Dermis microvascular lymphatic vessel endothelial cell (primary cell): ENCODE data around the gene VAMP5. TPM values are rescaled to one million over a fixed set of nuclear protein-coding genes. Genes with fewer than 3 reads are reported as not detected.
A peak's percentile ranks its signal among the peaks of the same experiment; 100 is the strongest.
"Not testable (repeated sequence)": the region's sequence is repeated elsewhere in the genome, so short reads cannot be mapped to it uniquely, and the experiment has no call there.

Source experiments
- DNase-seq, 2 donors: peaks; one replicate each; pipeline versions ENCODE4 v3.0.0 to v3.0.0-alpha.2; 2010; ENCODE audit warnings: low read depth in 2 of 2
- total RNA-seq: library from RNA; depleted of rRNA; stranded (reverse); fragments of >200 nt; gene quantifications from 2 replicates; pipeline ENCODE4 v1.2.1, GENCODE V29; 2014

VAMP5 gene
- total RNA-seq, 1 donor from 2014 or later, result 89.2 TPM

- DNase-seq, result no peak
Measured at GRCh38 chr2:85600951-85601770, 16.9 kb downstream of the VAMP5 start.

GRCh38 chr2:85601771-85602475 lies 17.7 kb downstream of the VAMP5 start:
- DNase-seq, result peak in 1 of 2 donors; percentile 59

GRCh38 chr2:85602476-85603234 lies 18.4 kb downstream of the VAMP5 start, which contains the start of gene TMEM150A:
Gene TMEM150A, minus strand, starts transcription at chr2:85602698. Its CDS starts 750 bp downstream, at chr2:85601948.
- peak; percentile 64 to 89 for DNase-seq

GRCh38 chr2:85604133-85604444 lies 19.9 kb downstream of the VAMP5 start:
- DNase-seq, result not testable (repeated sequence)

- no peak for DNase-seq
Measured at GRCh38 chr2:85604568-85605339, 20.5 kb downstream of the VAMP5 start.

GRCh38 chr2:85605406-85606115 lies 21.3 kb downstream of the VAMP5 start:
- peak in 1 of 2 donors; percentile 68 for DNase-seq

- no peak for DNase-seq
Measured at GRCh38 chr2:85606116-85606455, 21.9 kb downstream of the VAMP5 start.

GRCh38 chr2:85607268-85608215 lies 23.3 kb downstream of the VAMP5 start:
- DNase-seq, result no peak

GRCh38 chr2:85611217-85611704 lies 27.0 kb downstream of the VAMP5 start:
- DNase-seq, result no peak

- DNase-seq, result peak; percentile 65 to 87
Measured at GRCh38 chr2:85611705-85612587, 27.7 kb downstream of the VAMP5 start, which contains the start of gene C2orf68. Gene C2orf68, minus strand, starts transcription at chr2:85612066. Its CDS starts 82 bp downstream, at chr2:85611984.

- no peak for DNase-seq
Measured at GRCh38 chr2:85613717-85614515, 29.7 kb downstream of the VAMP5 start.

- not testable (repeated sequence) for DNase-seq
Measured at GRCh38 chr2:85614757-85615156, 30.5 kb downstream of the VAMP5 start.

GRCh38 chr2:85615413-85615728 lies 31.1 kb downstream of the VAMP5 start:
- no peak for DNase-seq

- not testable (repeated sequence) for DNase-seq
Measured at GRCh38 chr2:85617723-85618122, 33.5 kb downstream of the VAMP5 start.

- no peak for DNase-seq
Measured at GRCh38 chr2:85619617-85620016, 35.4 kb downstream of the VAMP5 start.

GRCh38 chr2:85621338-85621737 lies 37.1 kb downstream of the VAMP5 start:
- DNase-seq, result no peak

- DNase-seq, result no peak
Measured at GRCh38 chr2:85623991-85624390, 39.8 kb downstream of the VAMP5 start.

GRCh38 chr2:85628658-85629057 lies 44.4 kb downstream of the VAMP5 start:
- DNase-seq, result no peak
